CD4-positive, alpha-beta T cell (primary cell): ENCODE measurements around the gene GNE. TPM values are rescaled to one million over a fixed set of nuclear protein-coding genes. Genes with fewer than 3 reads are reported as not detected.

ENCODE experiments used
- ATAC-seq: fragments of 200-7000 bp; cut with Tn5 transposase; one replicate; pipeline ENCODE4 v1.10.0; 2022; ENCODE audit warnings: mild to moderate bottlenecking; ENCODE audit not compliant: poor library complexity
- CTCF ChIA-PET: fragments of 350-600 bp; sonication (Branson Sonifier 250); formaldehyde crosslinking; loops from one replicate; lab custom pipeline; 2021; ENCODE audit warnings: antibody characterized with exemption, inconsistent platforms; lab: Charles Lee
- POLR2A ChIA-PET: fragments of 350-600 bp; sonication (Branson Sonifier 250); formaldehyde crosslinking; loops from one replicate; lab custom pipeline; 2021; ENCODE audit warnings: antibody characterized with exemption, inconsistent platforms; lab: Charles Lee
- DNase-seq, 14 experiments: peaks; one replicate each; pipeline ENCODE4 v3.0.0-alpha.2; 2013 to 2020; ENCODE audit warnings: mixed read lengths in 2 of 14
- H3K27ac ChIP-seq, 2 donors: one replicate each; pipeline versions ENCODE4 v1.5.1 to v1.7.0; 2013; ENCODE audit warnings: low read length in 2 of 2, low read depth in 1 of 2, mild to moderate bottlenecking in 1 of 2
- H3K27me3 ChIP-seq, 2 experiments: 1 replicate in 1 of 2; 2 replicates in 1 of 2; pipeline versions ENCODE4 v1.6.1 to v1.7.0; 2013; ENCODE audit warnings: low read length in 2 of 2, control low read depth in 1 of 2, mild to moderate bottlenecking in 1 of 2, moderate library complexity in 1 of 2; ENCODE audit not compliant: insufficient read depth in 2 of 2, control insufficient read depth in 1 of 2
- H3K36me3 ChIP-seq: one replicate; pipeline ENCODE4 v1.6.1; 2013; ENCODE audit warnings: low read length, control low read depth; ENCODE audit not compliant: insufficient read depth
- H3K4me1 ChIP-seq: one replicate; pipeline ENCODE4 v1.6.1; 2013; ENCODE audit warnings: low read length, control low read depth; ENCODE audit not compliant: insufficient read depth
- H3K4me3 ChIP-seq: one replicate; pipeline ENCODE4 v1.5.1; 2013; ENCODE audit warnings: mild to moderate bottlenecking, low read length, moderate library complexity
- H3K9me3 ChIP-seq, 2 experiments: 1 replicate in 1 of 2; 2 replicates in 1 of 2; pipeline versions ENCODE4 v1.6.1 to v1.7.0; 2013; ENCODE audit warnings: low read length in 2 of 2, mild to moderate bottlenecking in 2 of 2, control low read depth in 1 of 2, moderate library complexity in 1 of 2; ENCODE audit not compliant: control insufficient read depth in 1 of 2, insufficient read depth in 1 of 2
- H3K27ac Mint-ChIP-seq: one replicate; pipeline ENCODE4 v1.8.0; 2020; ENCODE audit warnings: mixed read lengths
- H3K27me3 Mint-ChIP-seq: one replicate; pipeline ENCODE4 v1.8.0; 2021; ENCODE audit warnings: mixed read lengths
- H3K36me3 Mint-ChIP-seq: one replicate; pipeline ENCODE4 v1.8.0; 2021; ENCODE audit warnings: low read depth, mixed read lengths
- H3K4me1 Mint-ChIP-seq: one replicate; pipeline ENCODE4 v1.8.0; 2021; ENCODE audit warnings: low read depth, mixed read lengths
- H3K4me3 Mint-ChIP-seq: one replicate; pipeline ENCODE4 v1.8.0; 2020; ENCODE audit warnings: mild to moderate bottlenecking, mixed read lengths
- H3K9me3 Mint-ChIP-seq: one replicate; pipeline ENCODE4 v1.8.0; 2020; ENCODE audit warnings: mixed read lengths
- CTCF ChIP-seq: fragments of 200-600 bp; IDR thresholded peaks from one replicate; pipeline ENCODE4 v1.8.0; 2022; ENCODE audit warnings: antibody characterized with exemption, mild to moderate bottlenecking
- intact Hi-C, 2 experiments: fragments of 100-400 bp; cut with DNase I in 1 of 2; cut with micrococcal nuclease in 1 of 2; formaldehyde crosslinking; loops; one replicate each; pipeline versions ENCODE4 v1.15.1 to v1.9.0; 2023 to 2025; cut with DNase I, micrococcal nuclease
- total RNA-seq, 174 experiments: library from RNA in 2 of 174; stranded (reverse) in 2 of 174; gene quantifications; one replicate each; pipeline ENCODE4 v1.2.3 and lab custom pipeline; 2021 to 2026

The GNE gene
- total RNA-seq, 2 experiments from 2014 or later, result 12.5 to 14.6 TPM

GRCh38 chr9:36293918-36294317, 35.7 kb upstream of the GNE start:
- ATAC-seq, result no peak

GRCh38 chr9:36293171-36293570, 34.9 kb upstream of the GNE start:
- Histone ChIP-seq H3K27me3 (no peaks in the 10 kb centered on the region), H3K9me3 (no peaks in the 10 kb centered on the region), H3K27ac (no peak overlapping the region), H3K4me1 (no peaks in the 10 kb centered on the region), H3K36me3 (no peaks in the 10 kb centered on the region), H3K4me3 (no peak overlapping the region)
- DNase-seq, result no peak
- Mint-ChIP-seq H3K27me3 (no peaks in the 10 kb centered on the region), H3K4me1 (no peaks in the 10 kb centered on the region), H3K4me3 (no peak overlapping the region), H3K27ac (no peak overlapping the region), H3K9me3 (no peaks in the 10 kb centered on the region), H3K36me3 (no peaks in the 10 kb centered on the region)
- no peak for TF ChIP-seq CTCF
- ChIA-PET CTCF (no interaction called here), POLR2A (no interaction called here)
- intact Hi-C loops, result no loop called here
- ATAC-seq, result no peak

More at GRCh38 chr9:36293918-36294317, 35.7 kb upstream of the GNE start:
- Mint-ChIP-seq H3K36me3 (no peaks in the 10 kb centered on the region), H3K4me3 (no peak overlapping the region), H3K4me1 (no peaks in the 10 kb centered on the region), H3K27me3 (no peaks in the 10 kb centered on the region), H3K27ac (no peak overlapping the region), H3K9me3 (no peaks in the 10 kb centered on the region)
- H3K4me1 ChIP-seq, result no peaks in the 10 kb centered on the region
- no peaks in the 10 kb centered on the region for H3K9me3 ChIP-seq
- no peak for DNase-seq
- TF ChIP-seq CTCF, result no peak
- no peak overlapping the region for H3K4me3 ChIP-seq
- CTCF ChIA-PET, result no interaction called here
- POLR2A ChIA-PET, result no interaction called here
- no peak overlapping the region for H3K27ac ChIP-seq
- H3K27me3 ChIP-seq, result no peaks in the 10 kb centered on the region
- intact Hi-C loops, result no loop called here
- H3K36me3 ChIP-seq, result no peaks in the 10 kb centered on the region

GRCh38 chr9:36292641-36293040, 34.4 kb upstream of the GNE start:
- Histone ChIP-seq H3K4me1 (no peaks in the 10 kb centered on the region), H3K36me3 (no peaks in the 10 kb centered on the region), H3K9me3 (no peaks in the 10 kb centered on the region), H3K27me3 (no peaks in the 10 kb centered on the region), H3K4me3 (no peak overlapping the region), H3K27ac (no peak overlapping the region)
- TF ChIP-seq CTCF, result no peak
- DNase-seq, result no peak
- Mint-ChIP-seq H3K4me1 (no peaks in the 10 kb centered on the region), H3K27ac (no peak overlapping the region), H3K36me3 (no peaks in the 10 kb centered on the region), H3K9me3 (no peaks in the 10 kb centered on the region), H3K4me3 (no peak overlapping the region), H3K27me3 (no peaks in the 10 kb centered on the region)
- no peak for ATAC-seq
- intact Hi-C loops, result no loop called here
- CTCF ChIA-PET, result no interaction called here
- POLR2A ChIA-PET, result no interaction called here
